HG03432 (cell line): ENCODE data around the gene CSNK1G2.

Source experiments
- ATAC-seq: cut with Tn5 transposase; IDR thresholded peaks from one replicate; pipeline ENCODE4 v1.9.1; 2021; ENCODE audit warnings: mild to moderate bottlenecking, moderate library complexity; ENCODE audit not compliant: unreplicated experiment

CSNK1G2 gene

GRCh38 chr19:2014731-2015607, 74.0 kb downstream of the CSNK1G2 start:
- ATAC-seq = no peak

GRCh38 chr19:2015608-2015950, 74.6 kb downstream of the CSNK1G2 start, which contains the start of gene BTBD2:
BTBD2 (minus strand) TSS chr19:2015714; CDS start chr19:2015703, 11 bp downstream.
- ATAC-seq = no peak

GRCh38 chr19:2016041-2016807, 75.3 kb downstream of the CSNK1G2 start:
- ATAC-seq = no peak

- no peak for ATAC-seq
Observed at GRCh38 chr19:2018752-2019151, 77.8 kb downstream of the CSNK1G2 start.

- ATAC-seq = no peak
Observed at GRCh38 chr19:2021453-2022140, 80.6 kb downstream of the CSNK1G2 start.

GRCh38 chr19:2022289-2022688, 81.3 kb downstream of the CSNK1G2 start:
- ATAC-seq = no peak

- no peak for ATAC-seq
Observed at GRCh38 chr19:2026770-2027169, 85.8 kb downstream of the CSNK1G2 start.

- no peak for ATAC-seq
Observed at GRCh38 chr19:2027361-2027760, 86.4 kb downstream of the CSNK1G2 start.
